Fibroblast of pulmonary artery (primary cell): Measurements from ENCODE around the gene NEDD1.

Experiments used
- DNase-seq: peaks from one replicate; pipeline ENCODE4 v3.0.0-alpha.2; 2010; ENCODE audit warnings: low read depth
- H3K4me3 ChIP-seq: replicated peaks from 2 replicates; pipeline ENCODE4 v1.5.1; 2011; ENCODE audit warnings: low read depth, mild to moderate bottlenecking, control low read depth, low read length, moderate library complexity
- TF ChIP-seq, protein P1 (sequence below): IDR thresholded peaks from 2 replicates; pipeline ENCODE4 v1.5.1; 2011; ENCODE audit warnings: mild to moderate bottlenecking, control low read depth, low read length, inconsistent platforms; ENCODE audit errors: missing control alignments

NEDD1 gene, protein sequence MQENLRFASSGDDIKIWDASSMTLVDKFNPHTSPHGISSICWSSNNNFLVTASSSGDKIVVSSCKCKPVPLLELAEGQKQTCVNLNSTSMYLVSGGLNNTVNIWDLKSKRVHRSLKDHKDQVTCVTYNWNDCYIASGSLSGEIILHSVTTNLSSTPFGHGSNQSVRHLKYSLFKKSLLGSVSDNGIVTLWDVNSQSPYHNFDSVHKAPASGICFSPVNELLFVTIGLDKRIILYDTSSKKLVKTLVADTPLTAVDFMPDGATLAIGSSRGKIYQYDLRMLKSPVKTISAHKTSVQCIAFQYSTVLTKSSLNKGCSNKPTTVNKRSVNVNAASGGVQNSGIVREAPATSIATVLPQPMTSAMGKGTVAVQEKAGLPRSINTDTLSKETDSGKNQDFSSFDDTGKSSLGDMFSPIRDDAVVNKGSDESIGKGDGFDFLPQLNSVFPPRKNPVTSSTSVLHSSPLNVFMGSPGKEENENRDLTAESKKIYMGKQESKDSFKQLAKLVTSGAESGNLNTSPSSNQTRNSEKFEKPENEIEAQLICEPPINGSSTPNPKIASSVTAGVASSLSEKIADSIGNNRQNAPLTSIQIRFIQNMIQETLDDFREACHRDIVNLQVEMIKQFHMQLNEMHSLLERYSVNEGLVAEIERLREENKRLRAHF

DNA sequence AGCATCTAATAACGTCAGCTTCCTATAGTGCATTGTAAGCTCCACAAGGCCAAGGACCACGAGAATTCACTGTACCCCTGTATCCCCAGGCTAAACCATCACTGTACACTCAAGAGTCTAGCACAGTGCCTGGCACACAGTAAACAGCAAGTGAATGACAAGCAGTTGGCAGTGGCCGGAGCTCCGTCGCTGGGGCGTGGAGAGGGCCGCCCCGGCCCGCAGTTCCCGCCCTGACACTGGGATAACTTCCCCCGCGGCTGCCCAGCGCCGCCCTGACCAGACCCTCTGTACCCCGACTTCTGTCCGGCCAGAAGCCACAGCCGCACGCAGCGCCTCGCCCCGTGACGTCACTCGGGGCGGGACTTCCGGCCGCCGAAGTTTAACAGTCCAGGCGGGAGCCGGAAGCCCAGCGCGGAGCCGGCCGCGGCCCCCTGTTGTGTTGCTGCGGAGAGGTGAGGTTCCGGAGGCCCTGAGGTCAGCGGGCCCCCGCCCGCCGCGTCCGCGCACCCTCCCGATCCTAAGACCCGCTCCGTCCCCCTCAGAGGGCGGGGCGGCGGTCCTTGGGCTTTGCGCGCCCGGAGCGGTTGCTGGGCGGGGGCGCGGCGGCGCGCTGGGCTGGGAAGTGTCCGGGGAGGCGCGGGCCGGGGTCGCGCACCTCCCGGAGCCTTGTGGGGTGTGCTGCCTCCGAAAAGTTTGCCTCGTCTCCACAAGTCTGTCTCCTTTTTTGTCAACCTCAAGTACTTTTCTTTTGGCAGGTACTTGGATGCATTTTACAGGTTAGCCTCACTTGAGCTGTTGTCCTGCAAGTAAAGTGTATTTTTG is at the start of gene NEDD1:
TSS of gene NEDD1 (plus strand) at position 409 of the 822 bp plus-strand sequence. CDS start 2,503 bp downstream, outside the sequence.
- TF ChIP-seq, protein P1, sequence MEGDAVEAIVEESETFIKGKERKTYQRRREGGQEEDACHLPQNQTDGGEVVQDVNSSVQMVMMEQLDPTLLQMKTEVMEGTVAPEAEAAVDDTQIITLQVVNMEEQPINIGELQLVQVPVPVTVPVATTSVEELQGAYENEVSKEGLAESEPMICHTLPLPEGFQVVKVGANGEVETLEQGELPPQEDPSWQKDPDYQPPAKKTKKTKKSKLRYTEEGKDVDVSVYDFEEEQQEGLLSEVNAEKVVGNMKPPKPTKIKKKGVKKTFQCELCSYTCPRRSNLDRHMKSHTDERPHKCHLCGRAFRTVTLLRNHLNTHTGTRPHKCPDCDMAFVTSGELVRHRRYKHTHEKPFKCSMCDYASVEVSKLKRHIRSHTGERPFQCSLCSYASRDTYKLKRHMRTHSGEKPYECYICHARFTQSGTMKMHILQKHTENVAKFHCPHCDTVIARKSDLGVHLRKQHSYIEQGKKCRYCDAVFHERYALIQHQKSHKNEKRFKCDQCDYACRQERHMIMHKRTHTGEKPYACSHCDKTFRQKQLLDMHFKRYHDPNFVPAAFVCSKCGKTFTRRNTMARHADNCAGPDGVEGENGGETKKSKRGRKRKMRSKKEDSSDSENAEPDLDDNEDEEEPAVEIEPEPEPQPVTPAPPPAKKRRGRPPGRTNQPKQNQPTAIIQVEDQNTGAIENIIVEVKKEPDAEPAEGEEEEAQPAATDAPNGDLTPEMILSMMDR = no peak
- H3K4me3 ChIP-seq = peak within 1 kb of the TSS; percentile 87
- peak; percentile 75 for DNase-seq

DNA sequence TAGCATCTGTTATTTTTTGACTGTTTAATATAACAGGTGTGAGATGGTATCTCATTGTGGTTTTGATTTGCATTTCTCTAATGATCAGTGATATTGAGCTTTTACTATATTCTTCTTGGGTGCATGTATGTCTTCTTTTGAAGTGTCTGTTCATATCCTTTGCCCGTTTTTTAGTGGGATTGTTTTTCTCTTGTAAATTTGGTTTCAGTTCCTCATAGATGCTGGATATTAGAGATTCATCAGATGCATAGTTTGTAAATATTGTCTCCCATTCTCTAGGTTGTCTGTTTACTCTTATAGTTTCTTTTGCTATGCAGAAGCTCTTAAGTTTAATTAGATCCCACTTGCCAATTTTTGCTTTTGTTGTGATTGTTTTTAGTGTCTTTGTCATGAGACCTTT is 48.9 kb upstream of the NEDD1 start:
- DNase-seq = no peak
- TF ChIP-seq, protein P1 = no peak
- no peak overlapping the region for H3K4me3 ChIP-seq

DNA sequence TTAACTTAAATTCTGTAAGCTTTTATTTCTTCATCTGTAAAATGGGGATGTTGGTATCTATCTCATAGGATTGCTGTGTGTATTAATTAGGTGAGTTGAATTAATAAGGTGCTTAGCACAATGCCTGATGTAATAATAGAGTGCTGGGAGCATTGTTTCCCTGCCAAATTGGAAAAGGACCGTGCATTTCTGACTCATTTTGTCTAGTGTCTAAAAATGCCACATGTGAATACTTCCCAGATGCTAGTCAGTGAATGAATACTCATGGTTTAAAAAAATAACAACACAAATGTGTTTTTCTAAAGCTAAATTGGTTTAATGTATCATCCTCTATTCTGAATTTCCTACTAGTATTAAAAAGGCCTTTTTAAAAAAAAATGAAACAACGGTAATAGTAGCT is 45.4 kb upstream of the NEDD1 start:
- H3K4me3 ChIP-seq = no peak overlapping the region
- no peak for DNase-seq
- TF ChIP-seq, protein P1 = no peak

DNA sequence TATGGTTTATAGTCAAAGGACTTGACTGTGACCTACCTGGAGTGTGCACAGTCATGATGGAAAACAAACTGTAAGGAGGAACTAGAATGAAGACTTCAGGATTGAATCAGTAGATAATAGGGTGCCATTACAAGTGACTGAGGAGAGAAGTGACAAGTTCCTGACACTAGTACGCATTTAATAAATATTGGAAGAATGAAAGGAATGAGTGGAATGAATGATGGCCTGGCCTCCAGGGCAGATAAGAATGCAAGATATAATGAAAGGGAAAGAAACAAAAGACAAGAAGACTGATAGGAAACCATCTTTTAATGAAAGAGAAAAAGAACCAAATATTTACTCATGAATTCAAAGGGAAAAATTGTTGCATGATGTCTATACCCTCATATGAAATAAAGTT is 44.7 kb upstream of the NEDD1 start:
- no peak for DNase-seq
- TF ChIP-seq, protein P1 = no peak
- no peak overlapping the region for H3K4me3 ChIP-seq

DNA sequence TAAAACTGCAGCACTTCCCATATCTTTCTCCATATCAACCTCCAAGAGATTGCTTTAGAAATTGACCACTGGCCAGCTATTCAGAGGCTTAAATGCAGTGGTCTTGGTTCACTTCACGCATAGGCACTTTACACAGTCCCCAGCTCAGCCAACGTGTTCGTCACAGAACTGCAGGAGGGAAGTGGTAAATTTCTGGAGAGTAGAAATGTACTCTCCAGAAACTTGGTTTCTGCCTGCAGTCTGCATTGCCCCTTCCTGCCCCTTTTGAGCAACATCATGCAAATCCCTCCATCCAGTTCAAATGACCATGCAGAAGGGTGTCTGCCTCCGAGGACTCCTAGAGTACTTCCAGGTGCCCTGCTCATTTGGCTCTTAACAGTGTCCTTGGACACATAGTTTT is 42.7 kb upstream of the NEDD1 start:
- no peak overlapping the region for H3K4me3 ChIP-seq
- no peak for DNase-seq
- TF ChIP-seq, protein P1 = no peak

DNA sequence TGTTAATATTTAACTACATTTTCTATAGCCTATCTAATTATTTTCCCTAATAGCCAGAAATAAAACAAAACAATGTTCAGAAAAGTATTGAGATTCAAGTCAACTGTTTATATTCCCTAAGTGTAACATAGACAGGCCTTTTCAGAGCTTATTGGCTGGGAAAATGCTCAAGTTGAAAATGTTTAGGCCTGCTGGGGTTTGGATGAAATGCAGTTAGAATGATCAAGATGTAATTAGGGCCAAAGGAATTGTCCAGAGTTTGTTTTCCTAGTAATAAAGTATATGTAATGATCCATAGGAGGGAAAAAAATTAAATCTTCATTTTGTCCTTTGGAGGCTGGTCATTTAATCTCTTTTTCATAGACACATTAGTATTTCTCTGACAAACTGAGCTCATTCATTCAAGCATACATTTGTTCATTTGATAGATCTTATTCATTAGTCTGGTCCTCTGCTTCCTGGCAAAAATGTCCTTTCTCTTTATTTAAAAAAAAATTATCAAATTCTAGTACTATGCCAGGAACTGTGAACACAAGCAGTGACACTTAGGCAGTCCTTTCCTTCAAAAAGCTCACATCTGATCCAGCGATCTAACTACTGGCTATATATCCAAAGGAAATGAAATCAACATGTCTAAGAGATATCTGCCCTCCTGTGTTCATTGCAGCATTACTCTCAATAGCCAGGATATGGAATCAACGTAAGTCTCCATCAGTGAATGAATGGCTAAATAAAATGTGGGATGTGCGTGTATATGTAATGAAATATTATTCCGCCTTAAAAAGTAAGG is 40.1 kb upstream of the NEDD1 start:
- no peak overlapping the region for H3K4me3 ChIP-seq
- DNase-seq = no peak
- TF ChIP-seq, protein P1 = no peak
